WI38 (cell line): ENCODE results near the gene GDPD2.

Experiments
- H3K4me3 ChIP-seq: 2 replicates; pipeline ENCODE4 v1.5.1; 2011; ENCODE audit warnings: low read depth, mild to moderate bottlenecking, control low read depth, low read length
- CTCF ChIP-seq: IDR thresholded peaks from 2 replicates; pipeline ENCODE4 v1.5.1; 2012; ENCODE audit warnings: low read depth, mild to moderate bottlenecking, control low read depth, low read length

GDPD2 gene

GRCh38 chrX:70476934-70477733 is 54.0 kb downstream of the GDPD2 start:
- H3K4me3 ChIP-seq, result peak overlapping the region; percentile 20

GRCh38 chrX:70477734-70478075 is 54.6 kb downstream of the GDPD2 start:
- no peak for TF ChIP-seq CTCF
- peak overlapping the region; percentile 20 for H3K4me3 ChIP-seq

More at GRCh38 chrX:70476934-70477733, 54.0 kb downstream of the GDPD2 start:
- TF ChIP-seq CTCF, result no peak

- TF ChIP-seq CTCF, result no peak
These were observed 55.6 kb downstream of the GDPD2 start for GRCh38 chrX:70478526-70479245.

GRCh38 chrX:70479247-70479921 is 56.3 kb downstream of the GDPD2 start:
- TF ChIP-seq CTCF, result no peak
- H3K4me3 ChIP-seq, result no peak overlapping the region

More at GRCh38 chrX:70478526-70479245, 55.6 kb downstream of the GDPD2 start:
- H3K4me3 ChIP-seq, result no peak overlapping the region

- TF ChIP-seq CTCF, result no peak
- no peak overlapping the region for H3K4me3 ChIP-seq
These were observed 57.0 kb downstream of the GDPD2 start for GRCh38 chrX:70479922-70480659.

- no peak for TF ChIP-seq CTCF
- no peak overlapping the region for H3K4me3 ChIP-seq
These were observed 57.5 kb downstream of the GDPD2 start for GRCh38 chrX:70480660-70481018.
